Osteocyte (in vitro differentiated cells): ENCODE results near the gene INMT. TPM values are rescaled to one million over a fixed set of nuclear protein-coding genes. Genes with fewer than 3 reads are reported as not detected.

Experiments used
- DNase-seq: peaks from one replicate; pipeline ENCODE4 v3.0.0; 2021; ENCODE audit warnings: mixed read lengths; ENCODE audit not compliant: unreplicated experiment; ENCODE audit errors: extremely low spot score
- H3K27ac Mint-ChIP-seq: one replicate; pipeline ENCODE4 v1.8.0; 2021; ENCODE audit warnings: mild to moderate bottlenecking, mixed read lengths; ENCODE audit not compliant: unreplicated experiment
- H3K27me3 Mint-ChIP-seq: one replicate; pipeline ENCODE4 v1.8.0; 2021; ENCODE audit warnings: mixed read lengths; ENCODE audit not compliant: unreplicated experiment
- H3K36me3 Mint-ChIP-seq: one replicate; pipeline ENCODE4 v1.8.0; 2021; ENCODE audit warnings: mixed read lengths; ENCODE audit not compliant: unreplicated experiment
- H3K4me1 Mint-ChIP-seq: one replicate; pipeline ENCODE4 v1.8.0; 2021; ENCODE audit warnings: mixed read lengths; ENCODE audit not compliant: unreplicated experiment
- H3K4me3 Mint-ChIP-seq: one replicate; pipeline ENCODE4 v1.8.0; 2021; ENCODE audit warnings: mild to moderate bottlenecking, moderate library complexity, mixed read lengths; ENCODE audit not compliant: unreplicated experiment
- H3K9me3 Mint-ChIP-seq: one replicate; pipeline ENCODE4 v1.8.0; 2021; ENCODE audit warnings: mixed read lengths; ENCODE audit not compliant: unreplicated experiment
- CTCF ChIP-seq: fragments of 200-600 bp; sonication (generic); IDR thresholded peaks from 2 replicates; pipeline ENCODE4 v1.5.0; 2021; ENCODE audit warnings: antibody characterized with exemption, mild to moderate bottlenecking, moderate library complexity
- total RNA-seq: library from RNA; stranded (reverse); gene quantifications from 2 replicates; pipeline ENCODE4 v1.2.1, GENCODE V29; 2021

The INMT gene
- total RNA-seq, 1 donor from 2014 or later: 2.0 TPM

- H3K27ac Mint-ChIP-seq: no peak overlapping the region
- TF ChIP-seq CTCF: no peak
- H3K36me3 Mint-ChIP-seq: no peaks in the 10 kb centered on the region
- peaks cover 31% of the 10 kb centered on the region for H3K27me3 Mint-ChIP-seq
- H3K4me1 Mint-ChIP-seq: no peaks in the 10 kb centered on the region
- H3K4me3 Mint-ChIP-seq: no peak overlapping the region
- DNase-seq: no peak
- peaks cover 23% of the 10 kb centered on the region for H3K9me3 Mint-ChIP-seq
Observed at GRCh38 chr7:30721211-30721610, 30.7 kb upstream of the INMT start.

- no peak for DNase-seq
- no peak for TF ChIP-seq CTCF
- no peak overlapping the region for H3K27ac Mint-ChIP-seq
- H3K9me3 Mint-ChIP-seq: peaks cover 18% of the 10 kb centered on the region
- no peak overlapping the region for H3K4me3 Mint-ChIP-seq
- H3K27me3 Mint-ChIP-seq: peaks cover 31% of the 10 kb centered on the region
- no peaks in the 10 kb centered on the region for H3K4me1 Mint-ChIP-seq
- H3K36me3 Mint-ChIP-seq: no peaks in the 10 kb centered on the region
Observed at GRCh38 chr7:30722187-30722586, 29.7 kb upstream of the INMT start.

GRCh38 chr7:30722671-30723070, 29.3 kb upstream of the INMT start:
- H3K27ac Mint-ChIP-seq: no peak overlapping the region
- H3K4me3 Mint-ChIP-seq: no peak overlapping the region

GRCh38 chr7:30723776-30724175, 28.2 kb upstream of the INMT start:
- DNase-seq: no peak
- Mint-ChIP-seq H3K27ac (no peak overlapping the region), H3K27me3 (peaks cover 43% of the 10 kb centered on the region), H3K4me1 (no peaks in the 10 kb centered on the region), H3K4me3 (no peak overlapping the region), H3K9me3 (peaks cover 5% of the 10 kb centered on the region), H3K36me3 (no peaks in the 10 kb centered on the region)
- no peak for TF ChIP-seq CTCF

More at GRCh38 chr7:30722671-30723070, 29.3 kb upstream of the INMT start:
- Mint-ChIP-seq H3K4me1 (no peaks in the 10 kb centered on the region), H3K9me3 (peaks cover 15% of the 10 kb centered on the region), H3K36me3 (no peaks in the 10 kb centered on the region), H3K27me3 (peaks cover 32% of the 10 kb centered on the region)
- no peak for TF ChIP-seq CTCF
- DNase-seq: no peak

GRCh38 chr7:30726296-30727006, 25.5 kb upstream of the INMT start:
- Mint-ChIP-seq H3K4me1 (no peaks in the 10 kb centered on the region), H3K27ac (no peak overlapping the region), H3K4me3 (no peak overlapping the region), H3K36me3 (no peaks in the 10 kb centered on the region), H3K27me3 (peaks cover 66% of the 10 kb centered on the region), H3K9me3 (no peaks in the 10 kb centered on the region)
- DNase-seq: no peak
- TF ChIP-seq CTCF: no peak
